ENCODE data around the gene UQCRQ.

UQCRQ gene

DNA sequence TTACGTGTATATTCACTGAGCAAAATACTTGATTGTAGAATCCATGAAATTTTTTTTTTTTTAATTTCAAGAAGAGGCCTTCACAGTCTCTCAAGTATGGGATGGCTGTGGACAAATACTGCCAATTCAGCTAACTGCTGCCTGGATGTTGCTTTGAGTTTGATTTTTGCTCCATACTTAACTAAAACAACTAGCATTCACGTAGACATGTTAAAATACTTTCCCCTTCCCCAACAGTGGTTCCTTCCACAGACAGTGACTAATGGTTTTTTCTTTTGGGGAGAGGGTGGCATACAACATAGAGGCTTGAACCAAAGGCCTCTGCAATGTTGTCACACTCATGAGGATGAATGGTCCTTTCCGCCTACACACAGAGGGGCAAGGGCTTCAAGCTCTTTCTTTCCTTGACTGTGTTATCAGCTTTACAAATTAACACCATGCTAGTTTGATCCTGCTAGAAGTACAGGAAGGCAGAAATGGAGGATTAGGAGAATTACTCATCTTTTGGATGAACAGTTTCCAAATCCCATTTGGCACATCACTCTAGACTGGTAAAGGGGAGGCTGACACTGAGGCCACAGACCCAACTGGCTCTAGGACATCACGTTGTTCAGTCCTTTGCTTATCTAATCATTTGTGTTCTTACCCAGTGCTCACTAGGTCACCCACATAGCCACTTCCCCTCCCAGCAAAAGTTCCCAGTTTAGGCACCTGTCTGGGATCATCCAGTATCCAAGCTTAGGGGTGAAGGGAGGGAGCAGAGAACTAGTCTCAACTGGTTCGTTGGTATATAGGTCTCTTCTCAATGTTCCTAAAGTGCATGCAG, 5.2 kb downstream of the UQCRQ start:
- H3K27ac ChIP-seq: peak overlapping the region; percentile 9; the same call in 1 of the 2 replicates
- TF ChIP-seq, protein P1, sequence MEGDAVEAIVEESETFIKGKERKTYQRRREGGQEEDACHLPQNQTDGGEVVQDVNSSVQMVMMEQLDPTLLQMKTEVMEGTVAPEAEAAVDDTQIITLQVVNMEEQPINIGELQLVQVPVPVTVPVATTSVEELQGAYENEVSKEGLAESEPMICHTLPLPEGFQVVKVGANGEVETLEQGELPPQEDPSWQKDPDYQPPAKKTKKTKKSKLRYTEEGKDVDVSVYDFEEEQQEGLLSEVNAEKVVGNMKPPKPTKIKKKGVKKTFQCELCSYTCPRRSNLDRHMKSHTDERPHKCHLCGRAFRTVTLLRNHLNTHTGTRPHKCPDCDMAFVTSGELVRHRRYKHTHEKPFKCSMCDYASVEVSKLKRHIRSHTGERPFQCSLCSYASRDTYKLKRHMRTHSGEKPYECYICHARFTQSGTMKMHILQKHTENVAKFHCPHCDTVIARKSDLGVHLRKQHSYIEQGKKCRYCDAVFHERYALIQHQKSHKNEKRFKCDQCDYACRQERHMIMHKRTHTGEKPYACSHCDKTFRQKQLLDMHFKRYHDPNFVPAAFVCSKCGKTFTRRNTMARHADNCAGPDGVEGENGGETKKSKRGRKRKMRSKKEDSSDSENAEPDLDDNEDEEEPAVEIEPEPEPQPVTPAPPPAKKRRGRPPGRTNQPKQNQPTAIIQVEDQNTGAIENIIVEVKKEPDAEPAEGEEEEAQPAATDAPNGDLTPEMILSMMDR (IDR thresholded peaks at IDR 0.05): no peak
- TF ChIP-seq ZFX (IDR thresholded peaks at IDR 0.05; ENCODE audit: borderline replicate concordance): no peak

DNA sequence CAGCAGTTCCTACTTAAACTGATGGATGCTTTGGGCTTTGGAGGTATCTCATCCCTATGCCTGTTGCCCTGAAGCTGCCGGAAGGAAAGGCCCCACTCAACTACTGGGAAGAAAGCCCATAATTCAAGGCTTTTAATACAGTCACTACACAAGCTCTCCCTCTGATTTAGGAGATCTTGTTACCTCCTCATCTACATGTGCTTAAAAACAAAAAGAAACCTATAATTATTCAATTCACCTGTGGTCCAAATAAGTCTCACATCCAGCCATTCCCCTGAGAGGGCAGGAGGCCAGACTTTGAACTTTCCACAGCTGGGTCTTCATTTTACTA, 6.3 kb downstream of the UQCRQ start:
- H3K27ac ChIP-seq: no peak overlapping the region
- TF ChIP-seq ZFX (IDR thresholded peaks at IDR 0.05; ENCODE audit: borderline replicate concordance): no peak

DNA sequence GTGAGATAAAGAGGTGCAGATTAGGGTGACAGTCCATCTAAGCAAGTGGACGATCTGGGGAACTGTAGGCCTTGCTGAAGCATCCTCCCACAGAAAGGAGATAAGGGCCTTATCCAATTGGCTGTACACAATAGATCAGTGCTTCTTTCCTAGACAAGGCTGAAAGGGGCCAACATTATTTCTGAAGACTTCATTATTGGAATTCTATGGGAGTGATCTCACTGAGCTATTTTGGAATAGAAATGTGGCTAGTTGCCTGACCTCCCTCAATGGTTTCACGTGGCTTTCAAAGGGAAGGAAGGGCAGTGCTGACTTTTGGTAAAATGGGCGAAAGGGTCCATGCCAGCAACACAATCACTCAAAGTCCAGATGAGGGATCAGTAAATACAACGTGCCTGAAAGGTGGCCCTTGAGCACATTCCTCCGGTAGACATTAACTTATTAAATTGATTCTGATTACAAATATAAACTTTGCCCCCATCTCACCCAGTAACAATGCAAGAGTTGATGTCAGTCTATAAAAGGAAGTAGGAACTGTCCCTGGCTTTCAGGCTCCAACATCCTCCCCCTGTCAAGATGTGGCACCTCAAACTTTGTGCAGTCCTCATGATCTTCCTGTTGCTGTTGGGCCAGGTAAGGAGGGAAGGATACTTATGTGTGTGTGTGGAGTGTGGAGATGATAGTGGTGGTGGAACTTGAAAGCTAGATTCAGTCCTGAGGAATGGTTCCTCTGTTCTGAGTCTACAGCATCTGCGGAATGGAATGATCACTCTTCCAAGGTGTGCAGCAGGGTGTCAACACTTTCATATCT, 6.9 kb downstream of the UQCRQ start, which contains the start of gene LEAP2:
TSS of gene LEAP2 (plus strand) at position 550 of the 811 bp plus-strand sequence. CDS start at position 577, 27 bp downstream.
- TF ChIP-seq, protein P1 (IDR thresholded peaks at IDR 0.05): no peak
- no peak for TF ChIP-seq ZFX (IDR thresholded peaks at IDR 0.05; ENCODE audit: borderline replicate concordance)
- H3K27ac ChIP-seq: no peak within 1 kb of the TSS

DNA sequence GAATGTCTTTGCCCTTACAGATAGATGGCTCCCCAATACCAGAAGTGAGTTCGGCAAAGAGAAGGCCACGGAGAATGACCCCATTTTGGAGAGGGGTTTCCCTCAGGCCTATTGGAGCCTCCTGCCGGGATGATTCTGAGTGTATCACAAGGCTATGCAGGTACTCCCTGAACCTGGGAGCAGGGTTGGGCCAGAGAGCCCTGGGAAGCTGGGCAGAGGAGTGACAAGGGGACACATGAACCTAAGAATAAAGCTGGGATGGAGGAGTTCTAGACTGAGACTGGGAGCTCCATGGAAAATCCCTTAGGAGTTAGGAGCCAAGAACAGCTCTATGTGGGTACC, 7.5 kb downstream of the UQCRQ start:
- no peak overlapping the region for H3K27ac ChIP-seq
- TF ChIP-seq, protein P1 (IDR thresholded peaks at IDR 0.05): no peak
- no peak for TF ChIP-seq ZFX (IDR thresholded peaks at IDR 0.05; ENCODE audit: borderline replicate concordance)

DNA sequence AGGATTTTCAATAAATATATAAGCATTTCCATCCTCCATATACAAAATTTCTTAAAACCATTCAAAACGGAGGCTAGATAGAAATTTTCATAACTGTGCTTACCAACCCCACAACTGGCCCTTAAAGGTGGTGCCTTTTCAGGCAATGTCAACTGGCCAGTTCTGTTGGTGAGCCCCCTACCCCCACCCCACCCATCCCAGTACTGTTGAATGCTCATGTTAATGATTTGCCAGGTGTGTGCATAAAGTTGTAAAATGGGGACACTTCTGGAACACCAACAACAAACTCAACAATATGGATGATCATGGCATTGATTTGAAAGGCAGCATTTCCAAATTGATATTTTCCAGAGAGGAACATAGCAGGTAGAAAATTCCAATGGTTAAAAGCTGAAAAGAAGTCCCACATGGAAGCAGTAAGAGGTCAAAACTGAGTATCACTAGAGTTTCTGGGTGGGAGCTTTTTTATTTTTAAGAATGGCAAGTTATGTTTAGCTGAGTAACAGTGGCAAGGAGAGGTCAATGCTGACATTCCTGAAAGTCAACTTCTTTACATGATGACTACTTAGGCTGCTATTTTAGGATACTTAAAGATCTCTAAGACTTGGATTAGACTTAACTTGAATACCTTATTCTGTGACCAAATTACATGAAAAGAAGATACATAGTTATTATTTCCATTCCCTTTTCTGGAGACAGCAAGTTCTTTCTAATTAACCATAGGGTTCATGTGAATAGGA, 9.7 kb downstream of the UQCRQ start:
- TF ChIP-seq, protein P1 (IDR thresholded peaks at IDR 0.05): no peak
- TF ChIP-seq ZFX (IDR thresholded peaks at IDR 0.05; ENCODE audit: borderline replicate concordance): no peak
- H3K27ac ChIP-seq: no peak overlapping the region

DNA sequence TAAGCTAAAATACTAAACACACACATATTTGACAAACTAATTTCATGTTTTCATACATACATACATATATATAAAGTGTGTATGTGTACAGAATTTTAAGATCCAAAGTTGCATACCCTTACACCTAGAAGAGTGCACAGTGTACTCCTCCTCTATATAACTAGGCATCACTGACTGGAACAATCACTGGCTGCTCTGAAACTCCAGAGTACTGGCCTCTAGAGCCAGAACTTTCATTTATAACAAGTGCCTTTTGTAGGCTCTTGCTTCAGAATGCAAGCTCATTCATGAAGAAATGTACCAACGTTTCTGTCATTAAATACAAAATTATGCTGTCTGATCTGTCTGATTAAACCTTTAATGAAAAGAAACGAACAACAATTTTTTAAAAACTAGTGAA, 11.0 kb downstream of the UQCRQ start:
- H3K27ac ChIP-seq: no peak overlapping the region
- TF ChIP-seq, protein P1 (IDR thresholded peaks at IDR 0.05): no peak
- no peak for TF ChIP-seq ZFX (IDR thresholded peaks at IDR 0.05; ENCODE audit: borderline replicate concordance)

DNA sequence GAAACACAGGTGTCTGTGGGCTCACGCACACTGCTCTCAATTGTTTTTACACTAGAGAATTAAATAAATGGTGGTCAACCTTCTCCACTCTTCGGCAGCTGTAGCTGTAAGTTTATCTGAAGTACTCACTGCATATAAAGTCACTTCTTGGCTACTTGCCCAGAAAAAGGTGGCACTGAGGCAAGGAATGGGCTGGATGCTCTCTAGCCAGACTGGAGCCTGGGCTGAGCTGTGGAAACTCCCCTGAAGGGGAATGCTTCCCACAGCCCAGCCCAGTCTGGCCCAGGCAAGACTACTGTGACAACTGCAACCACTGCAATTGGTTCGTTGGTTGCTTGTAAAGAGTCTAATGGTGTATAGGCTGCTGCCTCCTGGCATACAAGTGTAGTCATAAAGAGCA, 11.5 kb downstream of the UQCRQ start:
- no peak overlapping the region for H3K27ac ChIP-seq
- TF ChIP-seq, protein P1 (IDR thresholded peaks at IDR 0.05): no peak
- no peak for TF ChIP-seq ZFX (IDR thresholded peaks at IDR 0.05; ENCODE audit: borderline replicate concordance)

Measured in 22Rv1 (cell line).